Stomach (tissue), 9 donors: ENCODE results near the gene SLC44A1. TPM values are rescaled to one million over a fixed set of nuclear protein-coding genes. Genes with fewer than 3 reads are reported as not detected.

ENCODE experiments used
- DNase-seq, 2 donors: peaks; one replicate each; pipeline versions ENCODE4 v3.0.0 to v3.0.0-alpha.2; 2013 to 2019
- H3K27ac ChIP-seq, 5 donors: fragments of 200-600 bp in 4 of 5; sonication (generic) in 4 of 5; one replicate each; pipeline ENCODE4 v1.5.1; 2013 to 2019; ENCODE audit warnings: mild to moderate bottlenecking in 1 of 5, moderate library complexity in 1 of 5
- H3K27me3 ChIP-seq, 3 donors: fragments of 200-600 bp; sonication (generic); one replicate each; pipeline ENCODE4 v1.5.1; 2017 to 2019; ENCODE audit warnings: mixed run types in 1 of 3
- H3K36me3 ChIP-seq, 4 donors: fragments of 200-600 bp; sonication (generic); 1 replicate in 3 of 4; 2 replicates in 1 of 4; pipeline ENCODE4 v1.5.1; 2016 to 2019
- H3K4me1 ChIP-seq, 4 donors: fragments of 200-600 bp; sonication (generic); one replicate each; pipeline ENCODE4 v1.5.1; 2016 to 2019
- H3K4me3 ChIP-seq, 4 donors: fragments of 200-600 bp; sonication (generic) in 3 of 4; one replicate each; pipeline ENCODE4 v1.5.1; 2016 to 2019; ENCODE audit warnings: mild to moderate bottlenecking in 1 of 4
- H3K9me3 ChIP-seq, 4 donors: fragments of 200-600 bp; sonication (generic); one replicate each; pipeline ENCODE4 v1.5.1; 2016 to 2019
- CTCF ChIP-seq, 7 experiments: fragments of 450-650 bp in 4 of 7; fragments of 200-600 bp in 3 of 7; sonication (generic) in 3 of 7; IDR thresholded peaks; one replicate each; pipeline ENCODE4 v1.5.1; 2016 to 2019; ENCODE audit warnings: antibody characterized with exemption in 7 of 7, control low read depth in 2 of 7, mild to moderate bottlenecking in 1 of 7
- EP300 ChIP-seq: sonication (generic); formaldehyde crosslinking; IDR thresholded peaks from one replicate; pipeline ENCODE4 v1.6.1; 2017; ENCODE audit warnings: antibody characterized with exemption
- POLR2A ChIP-seq, 4 donors: fragments of 450-650 bp; IDR thresholded peaks; one replicate each; pipeline ENCODE4 v1.6.1; 2016; ENCODE audit warnings: antibody characterized with exemption in 4 of 4, control low read depth in 2 of 4, mild to moderate bottlenecking in 1 of 4, moderate library complexity in 1 of 4
- POLR2AphosphoS5 ChIP-seq, 3 donors: sonication (generic); formaldehyde crosslinking; IDR thresholded peaks; one replicate each; pipeline ENCODE4 v1.6.1; 2016; ENCODE audit warnings: antibody characterized with exemption in 3 of 3
- WGBS, 5 donors: extraction: QIAGEN DNeasy Blood & Tissue Kit in 3 of 5; methylation state at CpG; one replicate each; pipeline versions ENCODE4 v1.1.5 to v1.1.7; 2013 to 2018; 5-methylcytosine and 5-hydroxymethylcytosine counted together
- intact Hi-C: fragments of 100-400 bp; cut with DNase I; formaldehyde crosslinking; loops from one replicate; pipeline ENCODE4 v1.15.1; 2023; ENCODE audit warnings: low total_unique reads
- polyA plus RNA-seq, 3 donors: library from polyadenylated mRNA; stranded (reverse); fragments of 200-250 nt; gene quantifications; one replicate each; pipeline ENCODE4 v1.2.3, GENCODE V29; 2013
- total RNA-seq, 5 donors: library from RNA; depleted of rRNA; stranded (reverse); fragments of >200 nt; gene quantifications; one replicate each; pipeline versions ENCODE4 v1.1.0 to v1.2.3, GENCODE V29; 2014 to 2016
- donor health status: healthy with polysubstance abuse.
- donor health status: Bipolar disorder and iron deficiency.
- donor health status: healthy.

SLC44A1 gene
- total and polyA plus RNA-seq, 8 donors = 5.7 to 82.8 (median 16.1) TPM

GRCh38 chr9:105258225-105258737 lies 13.8 kb downstream of the SLC44A1 start:
- intact Hi-C loops = no loop called here
- WGBS, 5 donors = 71 to 78% (median 74%) methylated on average over 3 of the region's 3 CpGs
- peak in 1 of 2 donors; percentile 34 for DNase-seq
- Histone ChIP-seq H3K27me3 (no peaks in the 10 kb centered on the region), H3K27ac (peak overlapping the region; percentile 19 to 71 (median 50)), H3K36me3 (no peaks in the 10 kb centered on the region), H3K4me1 (peaks cover 29 to 67% (median 52%) of the 10 kb centered on the region in 4 donors), H3K9me3 (no peaks in the 10 kb centered on the region), H3K4me3 (no peak overlapping the region)
- TF ChIP-seq POLR2AphosphoS5 (IDR thresholded peaks at IDR 0.05) = peak in 1 of 3 donors; percentile 21
- TF ChIP-seq CTCF (IDR thresholded peaks at IDR 0.05) = no peak

- H3K27ac ChIP-seq = peak overlapping the region in 2 of 5 donors; percentile 30 to 63
Measured at GRCh38 chr9:105259274-105259673, 14.8 kb downstream of the SLC44A1 start.

GRCh38 chr9:105259731-105260612 lies 15.5 kb downstream of the SLC44A1 start:
- DNase-seq = no peak
- Histone ChIP-seq H3K4me1 (peaks cover 29 to 71% (median 50%) of the 10 kb centered on the region in 4 donors), H3K9me3 (no peaks in the 10 kb centered on the region), H3K27me3 (no peaks in the 10 kb centered on the region), H3K36me3 (no peaks in the 10 kb centered on the region), H3K27ac (peak overlapping the region in 3 of 5 donors; percentile 17 to 63 (median 60)), H3K4me3 (no peak overlapping the region)
- TF ChIP-seq POLR2AphosphoS5 (IDR thresholded peaks at IDR 0.05) = peak in 1 of 3 donors; percentile 27
- TF ChIP-seq POLR2A (IDR thresholded peaks at IDR 0.05) = no peak
- intact Hi-C loops = no loop called here

More at GRCh38 chr9:105259274-105259673, 14.8 kb downstream of the SLC44A1 start:
- TF ChIP-seq POLR2AphosphoS5 (IDR thresholded peaks at IDR 0.05) (no peak), CTCF (IDR thresholded peaks at IDR 0.05) (no peak), EP300 (no peak)
- intact Hi-C loops = no loop called here
- WGBS, 5 donors = 46 to 66% (median 56%) methylated on average over 2 of the region's 2 CpGs
- Histone ChIP-seq H3K4me3 (no peak overlapping the region), H3K27me3 (no peaks in the 10 kb centered on the region), H3K4me1 (peaks cover 29 to 67% (median 53%) of the 10 kb centered on the region in 4 donors), H3K36me3 (no peaks in the 10 kb centered on the region), H3K9me3 (no peaks in the 10 kb centered on the region)
- DNase-seq = no peak

- no peak for DNase-seq
- intact Hi-C loops = no loop called here
- Histone ChIP-seq H3K27ac (no peak overlapping the region), H3K27me3 (no peaks in the 10 kb centered on the region), H3K36me3 (no peaks in the 10 kb centered on the region), H3K4me3 (no peak overlapping the region), H3K9me3 (no peaks in the 10 kb centered on the region), H3K4me1 (peaks cover 23 to 53% (median 41%) of the 10 kb centered on the region in 4 donors)
- 74 to 88% (median 83%) methylated on average over 2 of the region's 2 CpGs for WGBS, 5 donors
- TF ChIP-seq CTCF (IDR thresholded peaks at IDR 0.05) (no peak), POLR2A (IDR thresholded peaks at IDR 0.05) (no peak), POLR2AphosphoS5 (IDR thresholded peaks at IDR 0.05) (no peak), EP300 (no peak)
Measured at GRCh38 chr9:105262497-105262896, 18.0 kb downstream of the SLC44A1 start.
